Endothelial cell of umbilical vein (primary cell): ENCODE data around the gene FAM193A. TPM values are rescaled to one million over a fixed set of nuclear protein-coding genes. Genes with fewer than 3 reads are reported as not detected.

ENCODE experiments used
- BruUV-seq: library from RNA; stranded (reverse); fragments of 400-500 nt; replicated peaks from 2 replicates; lab custom pipeline; 2021; lab: Mats Ljungman, UMichigan
- CTCF ChIA-PET: fragments of 300-600, 350-600 bp; sonication (Branson Sonifier 250); formaldehyde crosslinking; loops from one replicate; lab custom pipeline; 2021; ENCODE audit warnings: antibody characterized with exemption, inconsistent platforms; lab: Charles Lee
- POLR2A ChIA-PET: fragments of 300-600, 350-600 bp; sonication (Branson Sonifier 250); formaldehyde crosslinking; loops from one replicate; lab custom pipeline; 2021; ENCODE audit warnings: antibody characterized with exemption, inconsistent platforms; lab: Charles Lee
- DNase-seq: peaks from one replicate; pipeline ENCODE4 v3.0.0-alpha.2; 2011; ENCODE audit warnings: low read depth, low spot score
- FAIRE-seq: peaks from 2 replicates; lab custom pipeline; 2011; peaks lifted over from hg19 to GRCh38; lab: Jason Lieb, UNC
- H2AFZ ChIP-seq: 2 replicates; pipeline ENCODE4 v1.6.0; 2012; ENCODE audit warnings: low read depth, low read length, control low read depth, inconsistent platforms
- H3K27ac ChIP-seq: 2 replicates; pipeline ENCODE4 v1.5.1; 2011; ENCODE audit warnings: low read depth, mild to moderate bottlenecking, control low read depth, low read length, moderate library complexity; ENCODE audit not compliant: insufficient read depth
- H3K27me3 ChIP-seq, 2 experiments: 2 replicates each; pipeline versions ENCODE4 v1.6.0 to v1.6.1; 2011; ENCODE audit warnings: low read length in 2 of 2, mixed read lengths in 1 of 2; ENCODE audit not compliant: control insufficient read depth in 2 of 2, insufficient read depth in 2 of 2
- H3K36me3 ChIP-seq, 2 experiments: 2 replicates in 1 of 2; 3 replicates in 1 of 2; pipeline ENCODE4 v1.5.1; 2011; ENCODE audit warnings: low read length in 2 of 2, mild to moderate bottlenecking in 1 of 2, moderate library complexity in 1 of 2; ENCODE audit not compliant: control insufficient read depth in 2 of 2, insufficient read depth in 2 of 2; ENCODE audit errors: extremely low read depth in 1 of 2
- H3K4me1 ChIP-seq: 3 replicates; pipeline ENCODE4 v1.5.1; 2011; ENCODE audit warnings: mild to moderate bottlenecking, low read length; ENCODE audit not compliant: control insufficient read depth, insufficient read depth; ENCODE audit errors: extremely low read depth
- H3K4me2 ChIP-seq: 2 replicates; pipeline ENCODE4 v1.6.1; 2011; ENCODE audit warnings: low read length, control low read depth, mixed read lengths; ENCODE audit not compliant: insufficient read depth
- H3K4me3 ChIP-seq, 3 experiments: fragments of 200-600 bp in 1 of 3; sonication (generic), shearing (Covaris generic) in 1 of 3; replicated peaks in 1 of 3; 2 replicates each; pipeline ENCODE4 v1.5.1; 2011 to 2016; ENCODE audit warnings: control low read depth in 3 of 3, low read length in 3 of 3, mild to moderate bottlenecking in 2 of 3, inconsistent platforms in 1 of 3, low read depth in 1 of 3, moderate library complexity in 1 of 3; ENCODE audit not compliant: insufficient read depth in 1 of 3
- H3K79me2 ChIP-seq: 2 replicates; pipeline ENCODE4 v1.6.0; 2012; ENCODE audit warnings: low read length, inconsistent platforms; ENCODE audit not compliant: control insufficient read depth, insufficient read depth
- H3K9ac ChIP-seq: replicated peaks from 2 replicates; pipeline ENCODE3; 2011; ENCODE audit warnings: low read length, control low read depth; ENCODE audit not compliant: insufficient read depth; ENCODE audit errors: extremely low read depth
- H3K9me1 ChIP-seq: replicated peaks from 3 replicates; pipeline ENCODE4 v1.6.0; 2011; ENCODE audit warnings: mild to moderate bottlenecking, low read length; ENCODE audit not compliant: control insufficient read depth, insufficient read depth; ENCODE audit errors: extremely low read depth
- H3K9me3 ChIP-seq: replicated peaks from 2 replicates; pipeline ENCODE4 v1.5.1; 2012; ENCODE audit warnings: low read length, inconsistent platforms; ENCODE audit not compliant: control insufficient read depth, insufficient read depth
- H4K20me1 ChIP-seq: replicated peaks from 2 replicates; pipeline ENCODE3; 2011; ENCODE audit warnings: mild to moderate bottlenecking, low read length; ENCODE audit not compliant: control insufficient read depth, insufficient read depth; ENCODE audit errors: extremely low read depth
- EZH2 ChIP-seq: IDR thresholded peaks from 2 replicates; pipeline ENCODE4 v1.6.1; 2012; ENCODE audit warnings: borderline replicate concordance, low read depth, mild to moderate bottlenecking, moderate library complexity, low read length, inconsistent platforms; ENCODE audit not compliant: severe bottlenecking
- FOS ChIP-seq: IDR thresholded peaks from 2 replicates; pipeline ENCODE4 v1.6.1; 2011; ENCODE audit warnings: mild to moderate bottlenecking, low read length, moderate library complexity, borderline replicate concordance; ENCODE audit not compliant: insufficient read depth
- GATA2 ChIP-seq: IDR thresholded peaks from 2 replicates; pipeline ENCODE4 v1.7.0; 2011; ENCODE audit warnings: low read depth, mild to moderate bottlenecking, moderate library complexity, mixed read lengths, low read length; ENCODE audit not compliant: insufficient read length, insufficient read depth
- JUN ChIP-seq: IDR thresholded peaks from 2 replicates; pipeline ENCODE4 v1.6.1; 2011; ENCODE audit warnings: borderline replicate concordance, low read depth; ENCODE audit not compliant: insufficient read length, insufficient read depth
- MAX ChIP-seq: IDR thresholded peaks from 2 replicates; pipeline ENCODE4 v1.6.1; 2011; ENCODE audit not compliant: insufficient read depth, insufficient read length
- MYC ChIP-seq: IDR thresholded peaks from one replicate; pipeline ENCODE4 v1.6.1; 2011; ENCODE audit warnings: mild to moderate bottlenecking, low read depth, low read length
- POLR2A ChIP-seq: IDR thresholded peaks from 2 replicates; pipeline ENCODE4 v1.6.1; 2012; ENCODE audit warnings: low read depth, mild to moderate bottlenecking, control low read depth, low read length
- POLR2AphosphoS5 ChIP-seq: IDR thresholded peaks from 2 replicates; pipeline ENCODE4 v1.6.1; 2012; ENCODE audit warnings: low read depth, mild to moderate bottlenecking, control low read depth, low read length, moderate library complexity; ENCODE audit not compliant: insufficient read depth
- dilution Hi-C: fragments of 300-500 bp; cut with MboI; formaldehyde crosslinking; loops from one replicate; pipeline ENCODE4 v1.15.0; 2019; ENCODE audit warnings: low sequenced_read_pairs; ENCODE audit not compliant: extremely low pct_ligation_motif_present
- intact Hi-C: fragments of 100-400 bp; cut with micrococcal nuclease; formaldehyde crosslinking; loops from one replicate; pipeline ENCODE4 v1.10.0; 2022
- polyA plus RNA-seq, 4 experiments: library from polyadenylated mRNA; depleted of rRNA in 3 of 4; stranded (reverse) in 3 of 4; unstranded in 1 of 4; fragments of >200 nt; gene quantifications; 2 replicates each; pipeline versions ENCODE4 v1.2.1 to v1.2.3, GENCODE V29; 2011 to 2012; ENCODE audit warnings: missing spikeins in 1 of 4
- total RNA-seq: library from RNA; stranded (reverse); gene quantifications from 2 replicates; pipeline ENCODE4 v1.2.3, GENCODE V29; 2021
- TF ChIP-seq, protein P1 (sequence below), 2 donors: IDR thresholded peaks; 1 replicate in 1 of 2; 2 replicates in 1 of 2; pipeline ENCODE4 v1.5.1; 2011; ENCODE audit warnings: low read length in 2 of 2, mild to moderate bottlenecking in 2 of 2, moderate library complexity in 2 of 2, control low read depth in 1 of 2, inconsistent platforms in 1 of 2, low read depth in 1 of 2; ENCODE audit not compliant: insufficient read depth in 1 of 2; ENCODE audit errors: extremely low read depth in 1 of 2

The FAM193A gene
- total and polyA plus RNA-seq, 2 donors (not counting 3 experiments of a cell fraction or from before 2014, with no cell fraction given) = 12.3 to 32.1 TPM

DNA sequence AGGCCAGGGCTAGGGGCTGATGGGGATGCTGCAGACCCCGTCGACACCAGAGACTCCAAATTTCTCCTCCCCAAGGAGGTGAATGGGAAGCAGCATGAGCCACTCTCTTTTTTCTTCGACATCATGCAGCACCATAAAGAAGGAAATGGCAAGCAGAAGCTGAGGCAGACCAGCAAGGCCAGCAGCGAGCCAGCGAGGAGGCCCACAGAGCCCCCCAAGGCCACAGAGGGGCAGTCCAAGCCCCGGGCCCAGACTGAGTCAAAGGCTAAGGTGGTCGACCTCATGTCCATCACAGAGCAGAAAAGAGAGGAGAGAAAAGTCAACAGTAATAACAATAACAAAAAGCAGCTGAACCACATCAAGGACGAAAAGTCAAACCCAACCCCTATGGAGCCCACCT lies 163.6 kb downstream of the FAM193A start:
- no peaks in the 10 kb centered on the region for H3K9me3 ChIP-seq
- H3K4me1 ChIP-seq = no peaks in the 10 kb centered on the region
- ChIA-PET CTCF (no interaction called here), POLR2A (no interaction called here)
- no peaks in the 10 kb centered on the region for H3K79me2 ChIP-seq
- H4K20me1 ChIP-seq = no peaks in the 10 kb centered on the region
- TF ChIP-seq GATA2 (no peak), POLR2A (no peak), MYC (no peak), JUN (no peak), MAX (no peak), FOS (no peak), EZH2 (no peak), POLR2AphosphoS5 (no peak)
- TF ChIP-seq, protein P1, sequence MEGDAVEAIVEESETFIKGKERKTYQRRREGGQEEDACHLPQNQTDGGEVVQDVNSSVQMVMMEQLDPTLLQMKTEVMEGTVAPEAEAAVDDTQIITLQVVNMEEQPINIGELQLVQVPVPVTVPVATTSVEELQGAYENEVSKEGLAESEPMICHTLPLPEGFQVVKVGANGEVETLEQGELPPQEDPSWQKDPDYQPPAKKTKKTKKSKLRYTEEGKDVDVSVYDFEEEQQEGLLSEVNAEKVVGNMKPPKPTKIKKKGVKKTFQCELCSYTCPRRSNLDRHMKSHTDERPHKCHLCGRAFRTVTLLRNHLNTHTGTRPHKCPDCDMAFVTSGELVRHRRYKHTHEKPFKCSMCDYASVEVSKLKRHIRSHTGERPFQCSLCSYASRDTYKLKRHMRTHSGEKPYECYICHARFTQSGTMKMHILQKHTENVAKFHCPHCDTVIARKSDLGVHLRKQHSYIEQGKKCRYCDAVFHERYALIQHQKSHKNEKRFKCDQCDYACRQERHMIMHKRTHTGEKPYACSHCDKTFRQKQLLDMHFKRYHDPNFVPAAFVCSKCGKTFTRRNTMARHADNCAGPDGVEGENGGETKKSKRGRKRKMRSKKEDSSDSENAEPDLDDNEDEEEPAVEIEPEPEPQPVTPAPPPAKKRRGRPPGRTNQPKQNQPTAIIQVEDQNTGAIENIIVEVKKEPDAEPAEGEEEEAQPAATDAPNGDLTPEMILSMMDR (IDR thresholded peaks at IDR 0.05; ENCODE audit: extremely low read depth in 1 of 2, insufficient read depth in 1 of 2, low read depth in 1 of 2, low read length in 2 of 2) = no peak
- DNase-seq (no peak), FAIRE-seq (no peak)
- intact Hi-C loops = no loop called here
- H3K4me2 ChIP-seq = no peak overlapping the region
- H3K27me3 ChIP-seq = no peaks in the 10 kb centered on the region
- no peak overlapping the region for H2AFZ ChIP-seq
- H3K4me3 ChIP-seq = no peak overlapping the region
- H3K36me3 ChIP-seq = peaks cover 5 to 50% of the 10 kb centered on the region in 2 experiments
- H3K27ac ChIP-seq = no peak overlapping the region
- H3K9me1 ChIP-seq = no peaks in the 10 kb centered on the region
- no peak overlapping the region for H3K9ac ChIP-seq
- dilution Hi-C loops = no loop called here
- TSS peak; percentile 52 for BruUV-seq
